ACC112 (cell line): ENCODE data around the gene ESRP2.

ENCODE experiments used
- H2AFZ ChIP-seq: fragments of 200-600 bp; sonication (generic); one replicate; pipeline ENCODE4 v1.6.0; 2017; ENCODE audit warnings: antibody characterized with exemption, low read length; ENCODE audit not compliant: unreplicated experiment
- H3K27ac ChIP-seq: fragments of 200-600 bp; sonication (generic); 2 replicates; pipeline ENCODE4 v1.5.1; 2014; ENCODE audit warnings: low read depth, mild to moderate bottlenecking, antibody characterized with exemption, low read length, moderate library complexity
- H3K27me3 ChIP-seq: fragments of 200-600 bp; sonication (generic); 2 replicates; pipeline ENCODE4 v1.6.1; 2014; ENCODE audit warnings: mild to moderate bottlenecking, antibody characterized with exemption, low read length, moderate library complexity, mixed read lengths; ENCODE audit not compliant: insufficient read depth
- H3K36me3 ChIP-seq: fragments of 200-600 bp; sonication (generic); 2 replicates; pipeline ENCODE4 v1.6.1; 2016; ENCODE audit warnings: mild to moderate bottlenecking, antibody characterized with exemption, low read length, moderate library complexity, mixed read lengths; ENCODE audit not compliant: insufficient read depth
- H3K4me1 ChIP-seq: fragments of 200-600 bp; sonication (generic); one replicate; pipeline ENCODE4 v1.6.1; 2016; ENCODE audit warnings: low read length, mixed read lengths; ENCODE audit not compliant: insufficient read depth, unreplicated experiment, control insufficient read depth
- H3K4me3 ChIP-seq: fragments of 200-600 bp; sonication (generic); 2 replicates; pipeline ENCODE4 v1.5.1; 2014; ENCODE audit warnings: mild to moderate bottlenecking, low read depth, low read length
- H3K79me2 ChIP-seq: fragments of 200-600 bp; sonication (generic); one replicate; pipeline ENCODE4 v1.6.0; 2016; ENCODE audit warnings: low read length; ENCODE audit not compliant: control insufficient read depth, unreplicated experiment, insufficient read depth

The ESRP2 gene

GRCh38 chr16:68186877-68187276, 49.0 kb downstream of the ESRP2 start:
- H3K4me1 ChIP-seq, result no peaks in the 10 kb centered on the region
- no peaks in the 10 kb centered on the region for H3K79me2 ChIP-seq
- H2AFZ ChIP-seq, result no peak overlapping the region
- H3K4me3 ChIP-seq, result no peak overlapping the region
- peaks cover 26% of the 10 kb centered on the region for H3K36me3 ChIP-seq
- H3K27ac ChIP-seq, result no peak overlapping the region
- no peaks in the 10 kb centered on the region for H3K27me3 ChIP-seq

DNA sequence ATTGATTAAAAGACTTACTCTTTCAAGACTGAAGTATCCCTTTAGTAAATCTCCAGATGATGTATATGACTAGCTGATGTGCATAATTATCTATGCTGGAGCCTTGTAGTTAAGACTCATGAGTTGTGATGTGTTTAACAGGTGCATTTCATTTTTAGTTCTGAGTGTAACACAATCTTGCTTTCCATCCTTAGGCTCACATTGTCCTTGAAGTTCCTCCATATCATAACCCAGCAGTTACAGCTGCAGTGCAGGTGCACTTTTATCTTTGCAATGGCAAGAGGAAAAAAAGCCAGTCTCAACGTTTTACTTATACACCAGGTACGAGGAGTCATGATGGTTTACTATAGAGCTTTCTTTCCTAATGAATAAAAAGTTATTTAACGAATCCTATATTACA, 52.9 kb downstream of the ESRP2 start:
- Histone ChIP-seq H3K79me2 (no peaks in the 10 kb centered on the region), H3K27me3 (no peaks in the 10 kb centered on the region), H3K4me3 (no peak overlapping the region), H3K36me3 (peaks cover 23% of the 10 kb centered on the region), H2AFZ (no peak overlapping the region), H3K27ac (no peak overlapping the region), H3K4me1 (no peaks in the 10 kb centered on the region)

- Histone ChIP-seq H2AFZ (no peak overlapping the region), H3K27ac (no peak overlapping the region), H3K36me3 (peaks cover 18% of the 10 kb centered on the region), H3K27me3 (no peaks in the 10 kb centered on the region), H3K79me2 (no peaks in the 10 kb centered on the region), H3K4me1 (no peaks in the 10 kb centered on the region), H3K4me3 (no peak overlapping the region)
Measured at GRCh38 chr16:68179855-68180254, 56.1 kb downstream of the ESRP2 start.

DNA sequence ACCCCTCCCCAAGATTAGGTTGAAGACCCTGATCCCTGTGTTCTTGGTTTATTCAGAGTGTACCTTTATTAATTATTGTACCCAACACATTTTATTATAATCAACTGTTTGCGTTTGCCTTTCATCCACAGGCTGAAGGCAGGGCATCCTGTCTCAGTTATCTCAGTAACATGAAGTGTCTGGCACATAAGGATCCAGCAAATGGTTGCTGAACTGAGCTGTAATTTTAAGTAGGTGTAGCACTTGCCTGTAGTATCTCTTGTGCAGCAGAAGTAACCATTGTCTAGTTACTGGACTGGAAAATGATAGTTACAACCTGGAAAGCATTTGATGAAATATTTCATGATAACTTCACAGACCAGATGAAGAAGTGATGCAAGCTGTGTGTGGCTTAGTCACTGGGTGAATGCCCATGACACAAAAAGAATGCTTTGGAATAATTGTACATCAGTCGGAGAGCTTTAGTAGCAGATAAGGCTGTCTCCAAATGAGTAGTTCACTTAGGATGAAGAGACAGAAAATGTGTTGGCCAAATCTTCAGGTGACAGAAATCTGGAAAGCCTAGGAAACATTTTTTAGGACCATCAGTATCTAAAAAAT, 56.6 kb downstream of the ESRP2 start:
- Histone ChIP-seq H2AFZ (no peak overlapping the region), H3K27me3 (no peaks in the 10 kb centered on the region), H3K79me2 (no peaks in the 10 kb centered on the region), H3K4me1 (no peaks in the 10 kb centered on the region), H3K4me3 (no peak overlapping the region), H3K27ac (no peak overlapping the region), H3K36me3 (peaks cover 18% of the 10 kb centered on the region)
